HepG2 (cell line): ENCODE results near the gene SRP72. TPM values are rescaled to one million over a fixed set of nuclear protein-coding genes. Genes with fewer than 3 reads are reported as not detected.

ENCODE experiments used
- AGO1 ChIP-seq: fragments of 200-400 bp; formaldehyde crosslinking; IDR thresholded peaks from 2 replicates; pipeline ENCODE4 v1.6.1; 2017; ENCODE audit warnings: mild to moderate bottlenecking, low read depth, low read length, moderate library complexity; ENCODE audit not compliant: poor library complexity, severe bottlenecking
- HMGA1 ChIP-seq: sonication (generic); formaldehyde crosslinking; conservative IDR thresholded peaks from 2 replicates; pipeline ENCODE4 v1.4.0; 2020; ENCODE audit warnings: missing genetic modification reagents
- ISX ChIP-seq: sonication (generic); formaldehyde crosslinking; conservative IDR thresholded peaks from 2 replicates; pipeline ENCODE4 v1.5.0; 2020; ENCODE audit warnings: missing genetic modification reagents
- NKX3-1 ChIP-seq: sonication (generic); formaldehyde crosslinking; IDR thresholded peaks from 2 replicates; pipeline ENCODE4 v1.5.0; 2020; ENCODE audit warnings: missing genetic modification reagents
- NRL ChIP-seq: sonication (generic); formaldehyde crosslinking; IDR thresholded peaks from 2 replicates; pipeline ENCODE4 v1.5.0; 2020; ENCODE audit warnings: missing genetic modification reagents, mild to moderate bottlenecking, moderate library complexity, borderline replicate concordance
- RARG ChIP-seq: sonication (generic); formaldehyde crosslinking; IDR thresholded peaks from 2 replicates; pipeline ENCODE4 v1.4.0; 2020; ENCODE audit warnings: low read depth, mild to moderate bottlenecking, missing genetic modification reagents
- SP140L ChIP-seq: sonication (generic); formaldehyde crosslinking; IDR thresholded peaks from 2 replicates; pipeline ENCODE4 v1.4.0; 2020; ENCODE audit warnings: missing genetic modification reagents, borderline replicate concordance
- ZBTB7A ChIP-seq: sonication (generic); formaldehyde crosslinking; IDR thresholded peaks from 2 replicates; pipeline ENCODE4 v1.8.0; 2022; ENCODE audit warnings: mild to moderate bottlenecking, missing genetic modification reagents
- ZNF234 ChIP-seq: sonication (generic); formaldehyde crosslinking; conservative IDR thresholded peaks from 2 replicates; pipeline ENCODE4 v1.5.1; 2020; ENCODE audit warnings: mild to moderate bottlenecking, missing genetic modification reagents
- ZNF326 ChIP-seq: sonication (generic); formaldehyde crosslinking; IDR thresholded peaks from 2 replicates; pipeline ENCODE4 v1.4.0; 2020; ENCODE audit warnings: missing genetic modification reagents, borderline replicate concordance
- ZNF337 ChIP-seq: sonication (generic); formaldehyde crosslinking; IDR thresholded peaks from 2 replicates; pipeline ENCODE4 v1.5.1; 2020; ENCODE audit warnings: missing genetic modification reagents, low read depth, mild to moderate bottlenecking, borderline replicate concordance
- ZNF460 ChIP-seq: sonication (generic); formaldehyde crosslinking; IDR thresholded peaks from 2 replicates; pipeline ENCODE4 v1.5.1; 2020; ENCODE audit warnings: missing genetic modification reagents, mild to moderate bottlenecking, borderline replicate concordance
- ZNF567 ChIP-seq: sonication (generic); formaldehyde crosslinking; IDR thresholded peaks from 2 replicates; pipeline ENCODE4 v1.8.1; 2023; ENCODE audit warnings: mild to moderate bottlenecking, missing genetic modification reagents, borderline replicate concordance
- ZNF607 ChIP-seq: sonication (generic); formaldehyde crosslinking; IDR thresholded peaks from 2 replicates; pipeline ENCODE4 v1.5.1; 2020; ENCODE audit warnings: missing genetic modification reagents, mild to moderate bottlenecking, borderline replicate concordance
- ZNF614 ChIP-seq: IDR thresholded peaks from 2 replicates; pipeline ENCODE4 v1.6.1; 2018; ENCODE audit warnings: missing biosample characterization, missing genetic modification reagents, inconsistent platforms, borderline replicate concordance
- ZNF792 ChIP-seq: IDR thresholded peaks from 2 replicates; pipeline ENCODE4 v1.6.1; 2016
- polyA plus RNA-seq, 8 experiments: library from polyadenylated mRNA; depleted of rRNA in 3 of 8; stranded (reverse) in 7 of 8; unstranded in 1 of 8; fragments of >200 nt; fragmentation: Illumina TruSeq in 4 of 8; extraction: Trizol in 4 of 8; gene quantifications; 2 replicates each; pipeline versions ENCODE4 v1.2.1 to v1.2.3, GENCODE V29; 2011 to 2016; ENCODE audit warnings: low read depth in 4 of 8, missing spikeins in 1 of 8, mixed read lengths in 1 of 8; ENCODE audit not compliant: insufficient read depth in 1 of 8
- total RNA-seq, 5 experiments: library from RNA; depleted of rRNA; stranded (reverse); fragments of >200 nt; fragmentation: Illumina TruSeq; extraction: Trizol; gene quantifications; 2 replicates each; pipeline ENCODE4 v1.2.3, GENCODE V29; 2016; ENCODE audit warnings: low read depth in 1 of 5
- TF ChIP-seq, protein P1 (sequence below): sonication (generic); formaldehyde crosslinking; conservative IDR thresholded peaks from 2 replicates; pipeline ENCODE4 v1.8.0; 2022; ENCODE audit warnings: mild to moderate bottlenecking, moderate library complexity, missing genetic modification reagents
- TF ChIP-seq, protein P2 (sequence below): sonication (generic); formaldehyde crosslinking; IDR thresholded peaks from 2 replicates; pipeline ENCODE4 v1.9.0; 2021; ENCODE audit warnings: mild to moderate bottlenecking, missing genetic modification reagents
- TF ChIP-seq, protein P3 (sequence below): sonication (generic); formaldehyde crosslinking; IDR thresholded peaks from 2 replicates; pipeline ENCODE4 v1.4.0; 2020; ENCODE audit warnings: missing genetic modification reagents, mild to moderate bottlenecking, borderline replicate concordance

The SRP72 gene
- total and polyA plus RNA-seq, 2 of the 13 experiments (the other 11 are each of a cell fraction or from before 2014, with no cell fraction given) = 64.9 to 75.6 TPM

DNA sequence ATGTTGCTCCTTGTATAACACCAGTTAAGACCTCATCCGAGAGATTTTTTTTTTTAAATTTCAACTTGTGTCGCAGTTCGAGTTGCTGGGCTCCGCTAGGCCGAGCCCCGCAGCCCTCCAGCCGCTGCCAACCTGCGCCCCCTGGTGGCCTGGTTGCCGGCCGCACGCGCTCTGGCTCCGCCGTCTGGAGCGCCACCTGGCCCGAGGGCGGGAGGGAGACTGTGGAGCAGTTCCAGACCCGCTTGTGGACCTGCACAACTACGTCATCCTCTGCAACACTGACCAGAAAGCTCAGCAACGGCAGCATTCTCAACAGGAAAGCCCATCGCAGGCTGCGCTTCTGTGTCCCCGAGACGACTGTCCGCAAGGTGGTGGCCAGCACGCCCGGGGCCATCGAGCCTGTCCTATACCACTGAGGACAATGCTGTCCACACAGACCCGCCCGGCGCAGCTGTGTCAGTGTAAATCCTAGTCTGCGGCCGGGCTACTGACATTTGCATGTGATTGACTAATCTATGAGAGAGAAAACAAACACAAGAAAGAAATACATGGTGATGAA, 77.2 kb downstream of the SRP72 start (continued):
- TF ChIP-seq, protein P1, sequence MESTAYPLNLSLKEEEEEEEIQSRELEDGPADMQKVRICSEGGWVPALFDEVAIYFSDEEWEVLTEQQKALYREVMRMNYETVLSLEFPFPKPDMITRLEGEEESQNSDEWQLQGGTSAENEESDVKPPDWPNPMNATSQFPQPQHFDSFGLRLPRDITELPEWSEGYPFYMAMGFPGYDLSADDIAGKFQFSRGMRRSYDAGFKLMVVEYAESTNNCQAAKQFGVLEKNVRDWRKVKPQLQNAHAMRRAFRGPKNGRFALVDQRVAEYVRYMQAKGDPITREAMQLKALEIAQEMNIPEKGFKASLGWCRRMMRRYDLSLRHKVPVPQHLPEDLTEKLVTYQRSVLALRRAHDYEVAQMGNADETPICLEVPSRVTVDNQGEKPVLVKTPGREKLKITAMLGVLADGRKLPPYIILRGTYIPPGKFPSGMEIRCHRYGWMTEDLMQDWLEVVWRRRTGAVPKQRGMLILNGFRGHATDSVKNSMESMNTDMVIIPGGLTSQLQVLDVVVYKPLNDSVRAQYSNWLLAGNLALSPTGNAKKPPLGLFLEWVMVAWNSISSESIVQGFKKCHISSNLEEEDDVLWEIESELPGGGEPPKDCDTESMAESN (CRISPR knock-in tag) = peak; percentile 83
- TF ChIP-seq, protein P2, sequence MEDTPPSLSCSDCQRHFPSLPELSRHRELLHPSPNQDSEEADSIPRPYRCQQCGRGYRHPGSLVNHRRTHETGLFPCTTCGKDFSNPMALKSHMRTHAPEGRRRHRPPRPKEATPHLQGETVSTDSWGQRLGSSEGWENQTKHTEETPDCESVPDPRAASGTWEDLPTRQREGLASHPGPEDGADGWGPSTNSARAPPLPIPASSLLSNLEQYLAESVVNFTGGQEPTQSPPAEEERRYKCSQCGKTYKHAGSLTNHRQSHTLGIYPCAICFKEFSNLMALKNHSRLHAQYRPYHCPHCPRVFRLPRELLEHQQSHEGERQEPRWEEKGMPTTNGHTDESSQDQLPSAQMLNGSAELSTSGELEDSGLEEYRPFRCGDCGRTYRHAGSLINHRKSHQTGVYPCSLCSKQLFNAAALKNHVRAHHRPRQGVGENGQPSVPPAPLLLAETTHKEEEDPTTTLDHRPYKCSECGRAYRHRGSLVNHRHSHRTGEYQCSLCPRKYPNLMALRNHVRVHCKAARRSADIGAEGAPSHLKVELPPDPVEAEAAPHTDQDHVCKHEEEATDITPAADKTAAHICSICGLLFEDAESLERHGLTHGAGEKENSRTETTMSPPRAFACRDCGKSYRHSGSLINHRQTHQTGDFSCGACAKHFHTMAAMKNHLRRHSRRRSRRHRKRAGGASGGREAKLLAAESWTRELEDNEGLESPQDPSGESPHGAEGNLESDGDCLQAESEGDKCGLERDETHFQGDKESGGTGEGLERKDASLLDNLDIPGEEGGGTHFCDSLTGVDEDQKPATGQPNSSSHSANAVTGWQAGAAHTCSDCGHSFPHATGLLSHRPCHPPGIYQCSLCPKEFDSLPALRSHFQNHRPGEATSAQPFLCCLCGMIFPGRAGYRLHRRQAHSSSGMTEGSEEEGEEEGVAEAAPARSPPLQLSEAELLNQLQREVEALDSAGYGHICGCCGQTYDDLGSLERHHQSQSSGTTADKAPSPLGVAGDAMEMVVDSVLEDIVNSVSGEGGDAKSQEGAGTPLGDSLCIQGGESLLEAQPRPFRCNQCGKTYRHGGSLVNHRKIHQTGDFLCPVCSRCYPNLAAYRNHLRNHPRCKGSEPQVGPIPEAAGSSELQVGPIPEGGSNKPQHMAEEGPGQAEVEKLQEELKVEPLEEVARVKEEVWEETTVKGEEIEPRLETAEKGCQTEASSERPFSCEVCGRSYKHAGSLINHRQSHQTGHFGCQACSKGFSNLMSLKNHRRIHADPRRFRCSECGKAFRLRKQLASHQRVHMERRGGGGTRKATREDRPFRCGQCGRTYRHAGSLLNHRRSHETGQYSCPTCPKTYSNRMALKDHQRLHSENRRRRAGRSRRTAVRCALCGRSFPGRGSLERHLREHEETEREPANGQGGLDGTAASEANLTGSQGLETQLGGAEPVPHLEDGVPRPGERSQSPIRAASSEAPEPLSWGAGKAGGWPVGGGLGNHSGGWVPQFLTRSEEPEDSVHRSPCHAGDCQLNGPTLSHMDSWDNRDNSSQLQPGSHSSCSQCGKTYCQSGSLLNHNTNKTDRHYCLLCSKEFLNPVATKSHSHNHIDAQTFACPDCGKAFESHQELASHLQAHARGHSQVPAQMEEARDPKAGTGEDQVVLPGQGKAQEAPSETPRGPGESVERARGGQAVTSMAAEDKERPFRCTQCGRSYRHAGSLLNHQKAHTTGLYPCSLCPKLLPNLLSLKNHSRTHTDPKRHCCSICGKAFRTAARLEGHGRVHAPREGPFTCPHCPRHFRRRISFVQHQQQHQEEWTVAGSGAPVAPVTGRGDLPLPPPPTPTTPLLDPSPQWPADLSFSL (CRISPR knock-in tag) = peak; percentile 73; the same call in 1 of the 2 replicates
- no peak for TF ChIP-seq ZNF234 (CRISPR knock-in tag)
- no peak for TF ChIP-seq ZNF326 (CRISPR knock-in tag)
- no peak for TF ChIP-seq ZBTB7A (CRISPR knock-in tag)
- no peak for TF ChIP-seq AGO1
- TF ChIP-seq ZNF460 (CRISPR knock-in tag) = no peak
- TF ChIP-seq RARG (CRISPR knock-in tag) = no peak
- TF ChIP-seq NRL (CRISPR knock-in tag) = no peak
- TF ChIP-seq SP140L = no peak
- TF ChIP-seq NKX3-1 (CRISPR knock-in tag) = 0 out of 2 replicates have a peak, but pooled peaks have one; percentile 31
- TF ChIP-seq ZNF337 = 0 out of 2 replicates have a peak, but pooled peaks have one; percentile 64
- TF ChIP-seq ZNF607 = 0 out of 2 replicates have a peak, but pooled peaks have one; percentile 61
- TF ChIP-seq, protein P3, sequence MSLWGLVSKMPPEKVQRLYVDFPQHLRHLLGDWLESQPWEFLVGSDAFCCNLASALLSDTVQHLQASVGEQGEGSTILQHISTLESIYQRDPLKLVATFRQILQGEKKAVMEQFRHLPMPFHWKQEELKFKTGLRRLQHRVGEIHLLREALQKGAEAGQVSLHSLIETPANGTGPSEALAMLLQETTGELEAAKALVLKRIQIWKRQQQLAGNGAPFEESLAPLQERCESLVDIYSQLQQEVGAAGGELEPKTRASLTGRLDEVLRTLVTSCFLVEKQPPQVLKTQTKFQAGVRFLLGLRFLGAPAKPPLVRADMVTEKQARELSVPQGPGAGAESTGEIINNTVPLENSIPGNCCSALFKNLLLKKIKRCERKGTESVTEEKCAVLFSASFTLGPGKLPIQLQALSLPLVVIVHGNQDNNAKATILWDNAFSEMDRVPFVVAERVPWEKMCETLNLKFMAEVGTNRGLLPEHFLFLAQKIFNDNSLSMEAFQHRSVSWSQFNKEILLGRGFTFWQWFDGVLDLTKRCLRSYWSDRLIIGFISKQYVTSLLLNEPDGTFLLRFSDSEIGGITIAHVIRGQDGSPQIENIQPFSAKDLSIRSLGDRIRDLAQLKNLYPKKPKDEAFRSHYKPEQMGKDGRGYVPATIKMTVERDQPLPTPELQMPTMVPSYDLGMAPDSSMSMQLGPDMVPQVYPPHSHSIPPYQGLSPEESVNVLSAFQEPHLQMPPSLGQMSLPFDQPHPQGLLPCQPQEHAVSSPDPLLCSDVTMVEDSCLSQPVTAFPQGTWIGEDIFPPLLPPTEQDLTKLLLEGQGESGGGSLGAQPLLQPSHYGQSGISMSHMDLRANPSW (CRISPR knock-in tag) = no peak
- peak; percentile 71; the same call in 1 of the 2 replicates for TF ChIP-seq ZNF792
- TF ChIP-seq ISX (CRISPR knock-in tag) = no peak
- TF ChIP-seq ZNF614 (CRISPR knock-in tag) = 0 out of 2 replicates have a peak, but pooled peaks have one; percentile 57
- no peak for TF ChIP-seq HMGA1 (CRISPR knock-in tag)
- 0 out of 2 replicates have a peak, but pooled peaks have one; percentile 43 for TF ChIP-seq ZNF567
